CD8-positive, alpha-beta memory T cell (primary cell): ENCODE measurements around the gene CASK. TPM values are rescaled to one million over a fixed set of nuclear protein-coding genes. Genes with fewer than 3 reads are reported as not detected.

ENCODE experiments used
- CTCF ChIA-PET: fragments of 350-600 bp; sonication (Branson Sonifier 250); formaldehyde crosslinking; loops from one replicate; lab custom pipeline; 2021; ENCODE audit warnings: antibody characterized with exemption; lab: Charles Lee
- POLR2A ChIA-PET: fragments of 350-600 bp; sonication (Branson Sonifier 250); formaldehyde crosslinking; loops from one replicate; lab custom pipeline; 2021; ENCODE audit warnings: antibody characterized with exemption; lab: Charles Lee
- DNase-seq, 5 donors: peaks; one replicate each; pipeline versions ENCODE4 v3.0.0 to v3.0.0-alpha.2; 2020 to 2022; ENCODE audit warnings: mixed read lengths in 1 of 5
- H3K27ac ChIP-seq: one replicate; pipeline ENCODE4 v1.7.0; 2013; ENCODE audit warnings: low read depth, mild to moderate bottlenecking, low read length, moderate library complexity
- H3K27me3 ChIP-seq: 2 replicates; pipeline ENCODE4 v1.7.0; 2013; ENCODE audit warnings: low read length, mild to moderate bottlenecking; ENCODE audit not compliant: insufficient read depth, poor library complexity, severe bottlenecking
- H3K36me3 ChIP-seq: 2 replicates; pipeline ENCODE4 v1.7.0; 2013; ENCODE audit warnings: mild to moderate bottlenecking, low read length, moderate library complexity; ENCODE audit not compliant: insufficient read depth
- H3K4me1 ChIP-seq: 2 replicates; pipeline ENCODE4 v1.7.0; 2013; ENCODE audit warnings: mild to moderate bottlenecking, low read length, moderate library complexity; ENCODE audit not compliant: insufficient read depth
- H3K4me3 ChIP-seq: 2 replicates; pipeline ENCODE4 v1.7.0; 2013; ENCODE audit warnings: mild to moderate bottlenecking, low read length
- H3K9me3 ChIP-seq: 2 replicates; pipeline ENCODE4 v1.7.0; 2013; ENCODE audit warnings: mild to moderate bottlenecking, low read length
- H3K27ac Mint-ChIP-seq, 8 donors: one replicate each; pipeline ENCODE4 v1.8.0; 2020 to 2021; ENCODE audit warnings: mixed read lengths in 8 of 8, mild to moderate bottlenecking in 6 of 8, inconsistent platforms in 3 of 8, moderate library complexity in 3 of 8
- H3K27me3 Mint-ChIP-seq, 2 donors: one replicate each; pipeline ENCODE4 v1.8.0; 2020 to 2021; ENCODE audit warnings: mixed read lengths in 2 of 2, mild to moderate bottlenecking in 1 of 2, moderate library complexity in 1 of 2
- H3K36me3 Mint-ChIP-seq, 3 donors: one replicate each; pipeline ENCODE4 v1.8.0; 2020 to 2021; ENCODE audit warnings: mixed read lengths in 3 of 3, inconsistent platforms in 1 of 3, mild to moderate bottlenecking in 1 of 3
- H3K4me1 Mint-ChIP-seq, 3 donors: one replicate each; pipeline ENCODE4 v1.8.0; 2020 to 2021; ENCODE audit warnings: mixed read lengths in 3 of 3, inconsistent platforms in 1 of 3, mild to moderate bottlenecking in 1 of 3
- H3K4me3 Mint-ChIP-seq, 7 donors: one replicate each; pipeline ENCODE4 v1.8.0; 2020 to 2021; ENCODE audit warnings: mixed read lengths in 7 of 7, mild to moderate bottlenecking in 6 of 7, moderate library complexity in 4 of 7, inconsistent platforms in 2 of 7
- H3K9me3 Mint-ChIP-seq, 5 donors: one replicate each; pipeline ENCODE4 v1.8.0; 2020 to 2022; ENCODE audit warnings: mixed read lengths in 5 of 5, mild to moderate bottlenecking in 3 of 5, moderate library complexity in 2 of 5, inconsistent platforms in 1 of 5
- polyA plus RNA-seq: library from polyadenylated mRNA; unstranded; fragments of 300-500 nt; fragmentation: Illumina TruSeq; gene quantifications from one replicate; pipeline ENCODE4 v1.2.3, GENCODE V29; 2021
- total RNA-seq, 2 experiments: library from RNA; stranded (reverse); gene quantifications; one replicate each; pipeline ENCODE4 v1.2.3, GENCODE V29; 2021

CASK gene
- total and polyA plus RNA-seq, 3 experiments from 2014 or later = 20.2 to 32.5 (median 28.4) TPM

DNA sequence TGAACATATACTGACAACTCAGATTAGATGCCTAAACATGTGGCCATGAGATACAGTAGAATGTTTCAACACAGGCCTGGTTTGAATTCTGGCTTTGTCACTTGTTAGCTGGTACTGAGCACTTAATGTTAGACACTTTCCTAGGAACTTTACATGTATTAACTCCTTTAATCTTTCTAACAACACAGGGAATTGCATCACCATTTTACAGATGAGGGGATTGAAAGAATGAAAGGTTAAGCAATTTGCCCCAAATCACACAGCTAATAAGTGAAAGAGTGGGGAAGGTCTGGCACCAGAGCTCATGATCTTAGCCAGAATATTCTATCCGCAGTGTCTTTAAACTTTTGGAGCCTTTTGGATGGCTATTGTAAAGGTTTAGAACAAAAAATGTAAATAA, 380.3 kb downstream of the CASK start:
- CTCF ChIA-PET = no interaction called here
- H3K27ac ChIP-seq = no peak overlapping the region

DNA sequence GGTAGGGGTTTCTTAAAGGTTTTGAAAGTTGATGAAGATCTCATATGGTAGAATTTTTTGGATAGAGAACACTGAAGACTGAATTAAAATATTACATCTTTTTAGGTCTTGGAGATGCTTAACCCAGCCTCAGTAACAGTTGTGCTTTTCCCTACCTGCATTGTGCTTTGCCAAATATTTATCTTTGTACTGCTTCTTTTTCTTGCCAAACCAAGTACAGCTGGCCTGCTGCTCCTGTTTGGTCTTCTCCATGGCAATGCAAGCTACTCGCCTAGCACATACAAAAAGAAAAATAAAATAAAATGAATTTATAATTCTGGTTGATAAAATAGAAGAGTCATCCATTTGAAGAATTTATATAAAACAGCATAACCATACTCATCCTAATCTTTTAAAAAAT, 380.8 kb downstream of the CASK start:
- Histone ChIP-seq H3K4me1 (no peaks in the 10 kb centered on the region), H3K4me3 (no peak overlapping the region), H3K36me3 (no peaks in the 10 kb centered on the region), H3K9me3 (no peaks in the 10 kb centered on the region), H3K27ac (no peak overlapping the region), H3K27me3 (no peaks in the 10 kb centered on the region)
- H3K27me3 Mint-ChIP-seq = peaks cover 0 to 5% of the 10 kb centered on the region in 2 donors
- ChIA-PET POLR2A (no interaction called here), CTCF (no interaction called here)
- H3K4me1 Mint-ChIP-seq = peaks cover 0 to 4% (median 2%) of the 10 kb centered on the region in 3 donors
- DNase-seq = no peak
- H3K4me3 Mint-ChIP-seq = no peak overlapping the region
- H3K9me3 Mint-ChIP-seq = no peaks in the 10 kb centered on the region
- H3K27ac Mint-ChIP-seq = no peak overlapping the region
- H3K36me3 Mint-ChIP-seq = peaks cover 6 to 44% (median 9%) of the 10 kb centered on the region in 3 donors

More for the DNA sequence above, 380.3 kb downstream of the CASK start:
- POLR2A ChIA-PET = no interaction called here
- no peaks in the 10 kb centered on the region for H3K4me1 ChIP-seq
- Mint-ChIP-seq H3K4me3 (no peak overlapping the region), H3K27me3 (peaks cover 0 to 5% of the 10 kb centered on the region in 2 donors), H3K4me1 (peaks cover 0 to 4% (median 2%) of the 10 kb centered on the region in 3 donors), H3K9me3 (no peaks in the 10 kb centered on the region), H3K36me3 (peaks cover 6 to 44% (median 9%) of the 10 kb centered on the region in 3 donors), H3K27ac (peak overlapping the region in 2 of 8 donors; percentile 32 to 48)
- H3K36me3 ChIP-seq = no peaks in the 10 kb centered on the region
- DNase-seq = no peak
- no peaks in the 10 kb centered on the region for H3K27me3 ChIP-seq
- no peak overlapping the region for H3K4me3 ChIP-seq
- no peaks in the 10 kb centered on the region for H3K9me3 ChIP-seq

DNA sequence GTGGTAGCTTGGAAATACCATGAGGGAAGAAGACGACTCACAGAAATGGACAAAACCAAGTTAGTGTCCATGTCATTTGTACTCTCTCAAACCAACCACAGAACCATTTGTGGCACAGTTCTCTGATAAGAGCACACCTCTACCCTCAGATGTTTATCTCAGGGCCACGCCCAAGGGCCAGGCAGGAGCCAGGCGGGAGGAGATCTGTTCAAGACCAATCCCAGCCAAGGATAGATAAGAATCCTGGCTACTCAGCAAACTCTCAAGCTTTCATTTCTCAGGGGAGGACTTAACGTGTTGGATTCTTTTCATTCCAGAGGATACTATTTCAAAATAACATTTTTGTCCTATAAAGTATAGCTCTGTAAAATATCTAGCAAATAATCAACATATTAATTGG, 381.2 kb downstream of the CASK start:
- Histone ChIP-seq H3K27ac (no peak overlapping the region), H3K4me3 (no peak overlapping the region), H3K27me3 (no peaks in the 10 kb centered on the region), H3K9me3 (no peaks in the 10 kb centered on the region), H3K4me1 (no peaks in the 10 kb centered on the region), H3K36me3 (no peaks in the 10 kb centered on the region)
- ChIA-PET CTCF (no interaction called here), POLR2A (no interaction called here)
- no peak overlapping the region for H3K27ac Mint-ChIP-seq
- peaks cover 0 to 4% (median 2%) of the 10 kb centered on the region in 3 donors for H3K4me1 Mint-ChIP-seq
- no peak overlapping the region for H3K4me3 Mint-ChIP-seq
- H3K27me3 Mint-ChIP-seq = peaks cover 0 to 5% of the 10 kb centered on the region in 2 donors
- no peak for DNase-seq
- H3K36me3 Mint-ChIP-seq = peaks cover 6 to 42% (median 6%) of the 10 kb centered on the region in 3 donors
- no peaks in the 10 kb centered on the region for H3K9me3 Mint-ChIP-seq

DNA sequence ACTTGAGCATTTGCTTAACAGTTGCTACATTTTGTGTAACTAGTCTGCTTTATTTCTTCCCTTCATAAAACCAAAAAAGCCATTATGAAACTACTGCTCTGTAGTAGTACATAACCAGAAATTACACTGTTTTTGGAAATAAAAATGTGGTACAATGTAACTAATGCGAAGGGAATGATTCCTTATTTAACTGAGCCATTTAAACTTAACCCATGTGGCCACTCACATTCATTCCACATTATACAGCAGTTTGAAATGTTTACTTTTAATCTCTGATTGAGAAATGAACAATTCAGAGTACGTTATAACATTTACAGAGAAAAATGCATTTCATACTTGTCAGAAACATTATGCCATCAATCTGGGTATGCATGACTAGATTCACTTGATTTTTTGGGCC, 382.0 kb downstream of the CASK start:
- Histone ChIP-seq H3K36me3 (no peaks in the 10 kb centered on the region), H3K27me3 (no peaks in the 10 kb centered on the region), H3K4me1 (no peaks in the 10 kb centered on the region), H3K27ac (no peak overlapping the region), H3K4me3 (no peak overlapping the region), H3K9me3 (no peaks in the 10 kb centered on the region)
- Mint-ChIP-seq H3K27ac (no peak overlapping the region), H3K36me3 (peaks cover 6 to 44% (median 6%) of the 10 kb centered on the region in 3 donors), H3K4me3 (no peak overlapping the region), H3K4me1 (peaks cover 0 to 4% (median 2%) of the 10 kb centered on the region in 3 donors), H3K27me3 (peaks cover 0 to 5% of the 10 kb centered on the region in 2 donors), H3K9me3 (no peaks in the 10 kb centered on the region)
- DNase-seq = no peak
- ChIA-PET POLR2A (no interaction called here), CTCF (no interaction called here)

DNA sequence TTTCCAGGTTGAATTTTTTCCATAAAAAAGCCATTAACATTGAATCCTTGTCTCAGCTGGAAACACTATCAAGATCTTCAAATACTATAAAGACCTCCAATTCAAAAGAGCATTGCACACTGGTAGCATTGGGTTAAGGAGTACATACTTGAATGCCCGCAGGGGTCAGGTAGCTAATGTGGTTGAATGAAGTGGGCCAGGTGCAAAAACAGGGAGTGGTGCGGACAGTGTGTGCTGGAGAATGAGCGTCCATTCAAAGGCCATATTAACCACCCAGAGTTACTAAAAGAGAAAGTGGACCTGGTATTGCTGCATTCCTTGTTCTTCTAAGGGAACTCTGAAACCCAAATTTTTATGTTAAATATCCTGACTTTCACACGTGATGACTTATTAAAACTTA, 384.6 kb downstream of the CASK start:
- Mint-ChIP-seq H3K9me3 (no peaks in the 10 kb centered on the region), H3K4me1 (peaks cover 0 to 4% (median 2%) of the 10 kb centered on the region in 3 donors), H3K36me3 (peaks cover 6 to 51% (median 6%) of the 10 kb centered on the region in 3 donors), H3K27ac (peak overlapping the region in 1 of 8 donors; percentile 35), H3K4me3 (no peak overlapping the region), H3K27me3 (peaks cover 0 to 3% of the 10 kb centered on the region in 2 donors)
- CTCF ChIA-PET = no interaction called here
- Histone ChIP-seq H3K27ac (no peak overlapping the region), H3K4me1 (no peaks in the 10 kb centered on the region), H3K4me3 (no peak overlapping the region), H3K27me3 (no peaks in the 10 kb centered on the region), H3K9me3 (no peaks in the 10 kb centered on the region), H3K36me3 (no peaks in the 10 kb centered on the region)
- POLR2A ChIA-PET = no interaction called here
- DNase-seq = no peak

DNA sequence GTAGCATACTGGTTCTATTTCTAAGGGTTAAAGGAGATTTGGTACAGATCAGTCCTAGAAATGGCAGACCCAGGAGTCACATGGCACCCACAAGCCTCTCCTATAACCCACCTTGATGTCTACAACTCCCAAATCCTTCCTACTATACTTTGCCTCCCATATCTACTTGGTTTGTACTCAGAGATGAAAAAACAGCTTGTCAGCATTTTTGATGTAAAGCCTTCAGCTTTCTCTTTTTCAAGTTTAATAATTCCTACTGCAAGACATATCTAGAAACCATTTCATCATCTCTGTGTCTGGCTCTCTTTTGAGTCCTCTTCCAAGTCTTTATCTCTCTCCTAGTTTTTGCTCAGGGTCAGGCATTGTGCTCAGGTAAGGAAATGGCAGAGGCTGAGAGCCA, 393.3 kb downstream of the CASK start:
- Mint-ChIP-seq H3K9me3 (no peaks in the 10 kb centered on the region), H3K36me3 (peaks cover 0 to 69% (median 6%) of the 10 kb centered on the region in 3 donors), H3K4me3 (no peak overlapping the region), H3K27ac (peak overlapping the region in 3 of 8 donors; percentile 45 to 73 (median 50)), H3K4me1 (peaks cover 5 to 15% (median 10%) of the 10 kb centered on the region in 3 donors), H3K27me3 (peaks cover 0 to 11% of the 10 kb centered on the region in 2 donors)
- Histone ChIP-seq H3K27me3 (no peaks in the 10 kb centered on the region), H3K9me3 (no peaks in the 10 kb centered on the region), H3K4me1 (no peaks in the 10 kb centered on the region), H3K36me3 (peaks cover 3% of the 10 kb centered on the region), H3K27ac (no peak overlapping the region), H3K4me3 (no peak overlapping the region)
- ChIA-PET CTCF (no interaction called here), POLR2A (no interaction called here)
- DNase-seq = no peak

DNA sequence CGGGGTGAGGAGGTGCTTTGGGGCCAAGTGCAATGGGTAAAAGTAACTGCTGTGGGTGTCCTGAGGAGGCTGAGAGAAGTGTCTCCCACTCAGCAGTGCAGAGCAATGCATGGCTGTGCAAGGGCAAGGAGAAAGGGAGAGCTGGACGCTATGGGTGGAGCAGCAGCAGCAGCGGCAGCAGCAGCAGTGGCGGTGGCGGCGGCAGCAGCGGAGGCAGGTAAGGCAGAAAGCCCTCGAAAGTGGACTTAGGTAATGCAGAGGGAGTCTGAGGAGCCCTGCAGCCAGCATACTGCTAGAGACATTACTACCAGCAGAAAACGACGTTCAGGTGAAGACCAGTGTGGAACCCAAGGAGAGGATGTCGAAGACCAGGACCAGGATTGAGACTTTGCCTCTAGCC, 394.1 kb downstream of the CASK start:
- DNase-seq = no peak
- H3K4me3 Mint-ChIP-seq = no peak overlapping the region
- Histone ChIP-seq H3K27me3 (no peaks in the 10 kb centered on the region), H3K36me3 (peaks cover 3% of the 10 kb centered on the region), H3K9me3 (no peaks in the 10 kb centered on the region), H3K4me1 (no peaks in the 10 kb centered on the region), H3K27ac (no peak overlapping the region), H3K4me3 (no peak overlapping the region)
- H3K4me1 Mint-ChIP-seq = peaks cover 5 to 15% (median 10%) of the 10 kb centered on the region in 3 donors
- peak overlapping the region in 4 of 8 donors; percentile 2 to 85 (median 41) for H3K27ac Mint-ChIP-seq
- H3K27me3 Mint-ChIP-seq = peaks cover 0 to 13% of the 10 kb centered on the region in 2 donors
- no peaks in the 10 kb centered on the region for H3K9me3 Mint-ChIP-seq
- ChIA-PET CTCF (no interaction called here), POLR2A (no interaction called here)
- H3K36me3 Mint-ChIP-seq = peaks cover 0 to 69% (median 6%) of the 10 kb centered on the region in 3 donors

DNA sequence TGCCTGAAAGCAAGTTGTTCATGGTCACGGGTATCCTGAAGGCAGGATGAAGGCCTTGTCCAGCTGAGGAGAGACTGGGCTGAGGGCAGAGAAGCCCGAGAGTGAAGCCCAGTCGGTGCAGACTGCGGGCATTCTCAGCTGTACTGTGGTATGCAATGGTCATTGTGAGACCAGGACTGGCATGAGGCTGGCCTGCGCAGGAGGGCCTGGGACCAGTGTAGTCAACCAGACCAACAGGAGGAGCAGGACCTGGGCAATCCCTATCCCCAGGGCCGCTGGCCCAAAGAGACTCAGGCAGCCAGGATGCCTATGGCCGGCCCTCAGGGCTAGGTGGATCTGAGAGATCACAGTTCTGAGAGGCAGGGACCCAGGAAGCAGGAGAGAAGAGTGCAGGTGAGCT, 394.6 kb downstream of the CASK start:
- POLR2A ChIA-PET = no interaction called here

More for the DNA sequence above, 394.6 kb downstream of the CASK start:
- CTCF ChIA-PET = no interaction called here
- Mint-ChIP-seq H3K9me3 (no peaks in the 10 kb centered on the region), H3K36me3 (peaks cover 0 to 70% (median 6%) of the 10 kb centered on the region in 3 donors), H3K4me3 (no peak overlapping the region), H3K27me3 (peaks cover 0 to 13% of the 10 kb centered on the region in 2 donors), H3K27ac (peak overlapping the region in 3 of 8 donors; percentile 2 to 85 (median 35)), H3K4me1 (peaks cover 5 to 15% (median 10%) of the 10 kb centered on the region in 3 donors)
- H3K9me3 ChIP-seq = no peaks in the 10 kb centered on the region
- no peaks in the 10 kb centered on the region for H3K4me1 ChIP-seq
- no peak overlapping the region for H3K4me3 ChIP-seq
- no peak overlapping the region for H3K27ac ChIP-seq
- peaks cover 3% of the 10 kb centered on the region for H3K36me3 ChIP-seq
- no peak for DNase-seq
- H3K27me3 ChIP-seq = no peaks in the 10 kb centered on the region
